ENCODE results near the gene SCNM1. TPM values are rescaled to one million over a fixed set of nuclear protein-coding genes. Genes with fewer than 3 reads are reported as not detected.
A peak's percentile ranks its signal among the peaks of the same experiment; 100 is the strongest.
"Not testable (repeated sequence)": the region's sequence is repeated elsewhere in the genome, so short reads cannot be mapped to it uniquely, and the experiment has no call there.

The SCNM1 gene
- total RNA-seq, 1 donor from 2014 or later: 9.4 TPM

DNA sequence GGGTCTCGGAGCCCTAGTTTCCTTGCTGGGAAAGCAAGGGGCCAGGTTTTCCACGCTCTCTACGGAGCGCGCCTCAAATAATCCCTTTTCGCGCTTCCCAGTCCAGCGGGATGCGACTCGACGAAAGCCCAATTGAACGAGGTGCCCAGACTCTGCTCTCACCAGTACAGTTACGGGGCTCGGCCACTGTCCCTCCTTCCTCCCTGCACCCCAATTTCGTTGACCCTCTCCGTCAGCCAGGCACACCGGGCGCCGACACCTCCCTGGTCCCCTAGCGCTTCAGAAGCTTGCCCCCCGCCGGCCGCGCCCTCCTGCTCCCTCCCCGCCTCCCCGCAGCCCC lies 19.9 kb upstream of the SCNM1 start:
- no peak for ATAC-seq
- DNase-seq (ENCODE audit: low spot score): no peak

GRCh38 chr1:151146412-151147131 lies 19.4 kb upstream of the SCNM1 start, which contains the start of gene SEMA6C:
TSS of gene SEMA6C (minus strand) at chr1:151146631. CDS start at chr1:151142621, 4,010 bp downstream.
- DNase-seq (ENCODE audit: low spot score): peak; percentile 98
- peak; percentile 96 for ATAC-seq

- DNase-seq (ENCODE audit: low spot score): no peak
- peak; percentile 63 for ATAC-seq
Observed at GRCh38 chr1:151147132-151147503, 18.8 kb upstream of the SCNM1 start.

- ATAC-seq (peak; percentile 47), DNase-seq (ENCODE audit: low spot score) (no peak)
Observed at GRCh38 chr1:151147665-151148064, 18.3 kb upstream of the SCNM1 start.

GRCh38 chr1:151156515-151156819 lies 9.5 kb upstream of the SCNM1 start, which contains the start of gene TNFAIP8L2:
TSS of gene TNFAIP8L2 (plus strand) at chr1:151156649. CDS start at chr1:151158698, 2,049 bp downstream.
- ATAC-seq: peak; percentile 71
- DNase-seq (ENCODE audit: low spot score): no peak

DNA sequence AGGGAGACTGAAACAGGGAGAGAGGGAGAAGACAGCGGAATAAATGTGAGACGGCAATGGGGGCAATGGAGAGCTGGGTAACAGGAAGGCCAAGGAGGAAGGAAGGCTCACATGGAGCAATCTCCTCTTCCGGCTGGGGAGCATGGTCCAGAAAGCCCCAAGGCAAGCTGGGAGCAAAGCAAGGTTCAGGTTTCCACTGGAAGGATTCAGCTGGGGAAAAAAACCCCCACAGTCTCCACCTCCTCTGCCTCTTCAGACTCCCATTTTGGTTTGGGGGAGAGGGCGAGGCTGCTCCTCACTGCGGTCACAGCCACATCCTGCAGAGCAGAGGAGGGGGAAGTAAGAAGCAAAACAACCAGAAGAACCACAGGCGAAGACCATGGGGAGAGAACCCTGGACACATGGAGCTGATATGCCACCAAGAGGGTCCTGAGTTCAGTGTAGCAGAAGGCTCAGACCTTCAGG lies 8.8 kb upstream of the SCNM1 start:
- DNase-seq (ENCODE audit: low spot score) (no peak), ATAC-seq (peak; percentile 10)

GRCh38 chr1:151158326-151158725 lies 7.6 kb upstream of the SCNM1 start:
- ATAC-seq (no peak), DNase-seq (ENCODE audit: low spot score) (no peak)

DNA sequence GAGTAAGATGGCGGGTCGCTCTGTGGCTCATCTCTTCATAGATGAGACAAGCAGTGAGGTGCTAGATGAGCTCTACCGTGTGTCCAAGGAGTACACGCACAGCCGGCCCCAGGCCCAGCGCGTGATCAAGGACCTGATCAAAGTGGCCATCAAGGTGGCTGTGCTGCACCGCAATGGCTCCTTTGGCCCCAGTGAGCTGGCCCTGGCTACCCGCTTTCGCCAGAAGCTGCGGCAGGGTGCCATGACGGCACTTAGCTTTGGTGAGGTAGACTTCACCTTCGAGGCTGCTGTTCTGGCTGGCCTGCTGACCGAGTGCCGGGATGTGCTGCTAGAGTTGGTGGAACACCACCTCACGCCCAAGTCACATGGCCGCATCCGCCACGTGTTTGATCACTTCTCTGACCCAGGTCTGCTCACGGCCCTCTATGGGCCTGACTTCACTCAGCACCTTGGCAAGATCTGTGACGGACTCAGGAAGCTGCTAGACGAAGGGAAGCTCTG lies 7.1 kb upstream of the SCNM1 start:
- ATAC-seq (no peak), DNase-seq (ENCODE audit: low spot score) (no peak)

DNA sequence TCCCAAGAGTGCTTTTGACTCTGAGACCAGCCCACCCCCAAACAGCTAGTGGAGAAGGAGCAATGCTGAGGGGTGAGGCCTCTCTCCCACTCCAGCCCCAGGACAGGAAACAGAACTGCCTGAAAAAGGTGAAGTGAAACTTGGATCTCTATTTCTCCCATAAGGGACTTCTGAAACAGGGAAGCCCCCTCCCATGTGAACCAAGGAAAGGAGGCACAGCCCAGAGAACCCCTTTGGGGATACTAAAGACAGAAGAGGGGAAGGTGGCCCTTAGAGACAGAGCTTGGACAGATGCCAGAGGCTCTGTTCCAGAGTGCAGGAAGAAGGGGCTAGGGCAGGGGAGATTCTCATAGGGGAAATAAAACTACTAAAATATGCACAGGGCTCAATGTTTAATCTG lies 6.6 kb upstream of the SCNM1 start:
- ATAC-seq: no peak
- DNase-seq (ENCODE audit: low spot score): no peak

- ATAC-seq: peak; percentile 66
Observed at GRCh38 chr1:151164732-151165280, 1.1 kb upstream of the SCNM1 start.

GRCh38 chr1:151165281-151165737 lies 635 bp upstream of the SCNM1 start:
- ATAC-seq (peak; percentile 54), DNase-seq (ENCODE audit: low spot score) (peak; percentile 63)

More at GRCh38 chr1:151164732-151165280, 1.1 kb upstream of the SCNM1 start:
- DNase-seq (ENCODE audit: low spot score): no peak

DNA sequence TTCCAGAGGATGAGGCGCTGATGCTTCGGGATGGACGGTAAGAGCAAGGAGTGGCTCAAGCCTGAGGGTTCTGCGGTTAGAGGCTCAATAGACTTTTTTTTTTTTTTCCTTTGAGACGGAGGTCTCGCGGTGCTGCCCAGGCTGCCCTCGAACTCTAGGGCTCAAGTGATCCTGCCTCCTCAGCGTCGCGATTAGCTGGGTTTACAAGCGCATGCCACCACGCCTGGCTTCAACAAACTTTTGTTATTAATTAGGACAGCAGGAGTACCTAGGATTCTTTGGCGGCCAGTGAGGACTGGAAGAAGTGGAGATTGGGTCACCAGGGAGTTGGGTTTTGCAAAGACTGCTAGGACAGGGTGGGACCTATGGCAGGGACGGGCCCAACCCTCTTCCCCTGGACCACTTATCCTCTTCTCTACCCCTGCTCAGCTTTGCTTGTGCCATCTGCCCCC lies 587 bp downstream of the SCNM1 start:
- ATAC-seq: no peak
- no peak for DNase-seq (ENCODE audit: low spot score)

DNA sequence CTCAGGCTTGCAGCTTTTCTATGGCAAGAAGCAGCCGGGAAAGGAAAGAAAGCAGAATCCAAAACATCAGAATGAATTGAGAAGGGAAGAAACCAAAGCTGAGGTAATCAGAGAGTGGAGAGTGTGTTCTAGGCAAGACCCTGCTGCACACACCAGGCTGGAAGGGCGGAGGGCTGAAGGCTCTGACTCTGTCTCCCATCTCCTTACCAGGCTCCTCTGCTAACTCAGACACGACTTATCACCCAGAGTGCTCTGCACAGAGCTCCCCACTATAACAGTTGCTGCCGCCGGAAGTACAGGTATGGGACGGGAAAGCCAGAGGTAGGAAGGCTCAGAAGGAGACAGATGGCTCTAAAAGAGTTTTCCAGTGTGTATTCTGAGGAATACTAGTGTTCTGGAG lies 1.2 kb downstream of the SCNM1 start:
- DNase-seq (ENCODE audit: low spot score) (no peak), ATAC-seq (no peak)

- no peak for DNase-seq (ENCODE audit: low spot score)
- no peak for ATAC-seq
Observed at GRCh38 chr1:151171190-151171589, 5.2 kb downstream of the SCNM1 start.

- no peak for ATAC-seq
- no peak for DNase-seq (ENCODE audit: low spot score)
Observed at GRCh38 chr1:151175041-151175741, 9.2 kb downstream of the SCNM1 start.

DNA sequence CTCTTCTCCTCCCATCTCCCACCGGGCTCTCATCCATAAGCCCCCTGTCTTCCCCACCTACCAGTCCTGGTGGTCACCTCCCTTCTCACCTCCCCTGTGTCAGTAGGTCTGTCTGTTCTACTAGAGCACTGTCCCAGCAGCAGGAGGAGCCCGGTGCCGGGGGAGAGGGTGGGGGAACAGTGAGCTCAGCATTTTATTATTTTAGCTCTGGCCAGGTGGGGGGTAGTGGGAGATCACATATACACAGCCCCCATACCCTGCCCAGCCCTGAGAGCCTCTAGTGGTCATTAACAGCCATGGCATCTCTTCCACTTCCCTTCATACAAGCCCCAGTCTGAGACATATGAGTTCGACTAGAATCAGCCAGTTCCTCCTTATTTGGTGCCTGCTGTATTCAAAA lies 9.9 kb downstream of the SCNM1 start, which contains the start of gene TMOD4:
TMOD4 (minus strand) TSS at position 119 of the 400 bp plus-strand sequence. CDS start 1,106 bp downstream, outside the sequence.
- DNase-seq (ENCODE audit: low spot score): no peak
- peak; percentile 70 for ATAC-seq

- no peak for ATAC-seq
- no peak for DNase-seq (ENCODE audit: low spot score)
Observed at GRCh38 chr1:151176514-151177045, 10.6 kb downstream of the SCNM1 start.

DNA sequence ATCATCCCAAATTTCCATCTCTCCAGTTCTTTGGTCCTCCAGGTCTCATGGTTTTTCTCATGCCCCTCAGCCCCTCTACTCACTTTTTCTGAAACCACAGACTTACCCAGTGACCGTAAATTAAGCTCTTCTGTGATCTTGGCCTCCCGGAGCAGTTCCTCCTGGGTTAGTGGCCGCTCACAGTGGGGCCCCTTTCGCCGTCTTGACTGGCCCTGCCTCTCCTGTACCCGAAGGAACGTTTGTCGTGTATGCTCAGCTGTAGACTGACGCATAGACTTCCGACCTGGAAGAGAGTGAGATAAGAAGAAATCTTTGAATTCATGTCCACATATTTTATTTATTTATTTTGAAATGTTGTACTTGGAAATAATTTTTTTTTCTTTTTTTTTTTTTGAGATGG lies 18.3 kb downstream of the SCNM1 start:
- DNase-seq (ENCODE audit: low spot score): no peak
- no peak for ATAC-seq

DNA sequence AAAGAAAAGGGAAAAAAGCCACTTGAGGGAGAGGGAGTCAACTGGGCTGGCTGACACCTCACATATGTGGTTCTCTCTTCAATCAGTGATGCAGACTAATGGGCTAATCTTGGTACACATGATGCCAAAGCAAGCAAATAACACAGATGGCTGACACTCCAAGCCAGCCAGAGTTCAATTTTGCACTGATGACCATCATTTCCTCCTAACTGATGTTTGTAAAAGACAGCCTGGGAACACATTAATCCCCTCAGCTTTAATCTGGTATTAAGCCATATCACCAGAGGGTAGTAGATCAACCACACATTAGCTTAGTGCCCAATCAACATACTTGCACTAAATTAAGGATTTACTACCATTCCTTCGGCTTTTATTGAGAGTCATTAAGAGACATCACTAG lies 21.3 kb downstream of the SCNM1 start:
- no peak for DNase-seq (ENCODE audit: low spot score)
- no peak for ATAC-seq

- DNase-seq (ENCODE audit: low spot score); ATAC-seq: not testable (repeated sequence)
Observed at GRCh38 chr1:151188667-151189066, 22.7 kb downstream of the SCNM1 start.
